ENCODE data around the gene NAPSA. TPM values are rescaled to one million over a fixed set of nuclear protein-coding genes. Genes with fewer than 3 reads are reported as not detected.
A peak's percentile ranks its signal among the peaks of the same experiment; 100 is the strongest.

NAPSA gene
- total and polyA plus RNA-seq, 8 donors = 0.18 to 87.5 (median 1.9) TPM; not detected in 2

GRCh38 chr19:50383001-50383851 is 17.8 kb upstream of the NAPSA start:
- Histone ChIP-seq H3K27me3 (no peaks in the 10 kb centered on the region), H3K9me3 (no peaks in the 10 kb centered on the region), H3K27ac (peak overlapping the region; percentile 79 to 91 (median 84)), H3K4me1 (peaks cover 7 to 37% (median 27%) of the 10 kb centered on the region in 4 donors), H3K36me3 (peaks cover 39 to 62% (median 56%) of the 10 kb centered on the region in 4 donors), H3K4me3 (peak overlapping the region; percentile 70 to 83 (median 78))
- TF ChIP-seq EP300 (IDR thresholded peaks at IDR 0.05) (no peak), CTCF (IDR thresholded peaks at IDR 0.05) (no peak), POLR2A (IDR thresholded peaks at IDR 0.05) (no peak), POLR2AphosphoS5 (IDR thresholded peaks at IDR 0.05) (no peak)
- intact Hi-C loops (cut with DNase I; ENCODE audit: low total_unique reads) = no loop called here
- 39 to 48% (median 43%) methylated on average over 21 of the region's 21 CpGs for WGBS, 5 donors
- DNase-seq = no peak

- intact Hi-C loops (cut with DNase I; ENCODE audit: low total_unique reads) = no loop called here
- DNase-seq = no peak
- Histone ChIP-seq H3K4me3 (no peak overlapping the region), H3K27ac (peak overlapping the region in 1 of 5 donors; percentile 91), H3K27me3 (no peaks in the 10 kb centered on the region), H3K9me3 (no peaks in the 10 kb centered on the region), H3K4me1 (peaks cover 8 to 48% (median 32%) of the 10 kb centered on the region in 4 donors), H3K36me3 (peaks cover 46 to 64% (median 60%) of the 10 kb centered on the region in 4 donors)
- WGBS, 5 donors = 90 to 92% (median 90%) methylated on average over 43 to 58 of the region's 58 CpGs
- no peak for TF ChIP-seq CTCF (IDR thresholded peaks at IDR 0.05)
- no peak for TF ChIP-seq EP300 (IDR thresholded peaks at IDR 0.05)
- TF ChIP-seq POLR2AphosphoS5 (IDR thresholded peaks at IDR 0.05) = no peak
Measured at GRCh38 chr19:50381881-50382729, 16.7 kb upstream of the NAPSA start.

GRCh38 chr19:50380751-50381151 is 15.3 kb upstream of the NAPSA start:
- TF ChIP-seq POLR2A (IDR thresholded peaks at IDR 0.05) = no peak
- 74 to 79% (median 78%) methylated on average over 7 to 8 of the region's 8 CpGs for WGBS, 5 donors

DNA sequence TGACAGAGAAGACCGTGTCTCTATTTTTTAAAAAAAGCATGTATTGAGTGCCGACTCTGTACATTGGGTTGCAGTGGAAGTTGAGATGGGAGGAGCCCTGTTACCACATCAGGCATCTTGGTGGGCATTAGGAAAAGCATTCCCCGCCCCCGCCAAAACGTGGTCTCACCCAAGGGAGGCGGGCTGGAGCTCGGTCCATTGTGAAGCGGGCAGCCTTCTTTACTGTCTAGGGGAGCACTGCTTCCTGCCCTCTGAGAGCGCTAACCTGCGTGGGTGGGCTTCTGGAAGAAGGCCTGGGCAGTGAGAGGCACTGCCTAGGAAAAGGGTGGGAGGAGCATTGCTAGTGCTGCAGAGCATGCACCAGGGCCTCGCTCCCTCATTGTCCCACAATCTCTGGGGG is 14.7 kb upstream of the NAPSA start:
- intact Hi-C loops (cut with DNase I; ENCODE audit: low total_unique reads) = no loop called here
- peaks cover 46 to 60% (median 58%) of the 10 kb centered on the region in 4 donors for H3K36me3 ChIP-seq

More at GRCh38 chr19:50380751-50381151, 15.3 kb upstream of the NAPSA start:
- peaks cover 46 to 60% (median 58%) of the 10 kb centered on the region in 4 donors for H3K36me3 ChIP-seq
- no peaks in the 10 kb centered on the region for H3K9me3 ChIP-seq
- peaks cover 15 to 54% (median 41%) of the 10 kb centered on the region in 4 donors for H3K4me1 ChIP-seq
- intact Hi-C loops (cut with DNase I; ENCODE audit: low total_unique reads) = no loop called here
- no peak for DNase-seq
- no peak overlapping the region for H3K4me3 ChIP-seq
- no peaks in the 10 kb centered on the region for H3K27me3 ChIP-seq
- H3K27ac ChIP-seq = no peak overlapping the region

More for the DNA sequence above, 14.7 kb upstream of the NAPSA start:
- WGBS, 5 donors = 83 to 88% (median 86%) methylated on average over 11 of the region's 11 CpGs
- Histone ChIP-seq H3K4me3 (no peak overlapping the region), H3K27me3 (no peaks in the 10 kb centered on the region), H3K27ac (no peak overlapping the region), H3K4me1 (peaks cover 16 to 51% (median 39%) of the 10 kb centered on the region in 4 donors), H3K9me3 (no peaks in the 10 kb centered on the region)
- no peak for TF ChIP-seq POLR2A (IDR thresholded peaks at IDR 0.05)
- no peak for TF ChIP-seq CTCF (IDR thresholded peaks at IDR 0.05)
- TF ChIP-seq EP300 (IDR thresholded peaks at IDR 0.05) = no peak
- TF ChIP-seq POLR2AphosphoS5 (IDR thresholded peaks at IDR 0.05) = no peak
- no peak for DNase-seq
